ENCODE results near the gene OR4D1. TPM values are rescaled to one million over a fixed set of nuclear protein-coding genes. Genes with fewer than 3 reads are reported as not detected.

OR4D1 gene
- total RNA-seq, 2 donors from 2014 or later = 0.34 to 0.35 TPM

Other genes starting within 250 kb of the OR4D1 start
- 1 to 10 TPM; 1.1 to 1.4 TPM for gene CUEDC1, start 193.0 kb upstream of the OR4D1 start, total RNA-seq
- 10 to 100 TPM; 42.6 to 44.6 TPM for gene VEZF1, start 160.1 kb upstream of the OR4D1 start, total RNA-seq
- gene SRSF1, start 141.1 kb upstream of the OR4D1 start, total RNA-seq = 100 to 1,000 TPM; 233 to 281 TPM
- 10 to 100 TPM; 32.9 to 37.7 TPM for gene DYNLL2, start 65.0 kb upstream of the OR4D1 start, total RNA-seq
- not detected for gene OR4D2, start 18.6 kb downstream of the OR4D1 start, total RNA-seq
- gene EPX, start 44.3 kb downstream of the OR4D1 start, total RNA-seq = not detected
- gene MKS1, start 70.9 kb downstream of the OR4D1 start, total RNA-seq = 10 to 100 TPM; 25.7 to 35.2 TPM
- under 1 TPM; 0.12 to 0.31 TPM for gene LPO, start 90.2 kb downstream of the OR4D1 start, total RNA-seq
- gene MPO, start 132.6 kb downstream of the OR4D1 start, total RNA-seq = under 1 TPM in 1 of 2 donors, not detected in 1; 0.09 TPM
- gene TSPOAP1, start 180.4 kb downstream of the OR4D1 start, total RNA-seq = 10 to 100 TPM; 42.3 to 55.3 TPM
- gene SUPT4H1, start 203.8 kb downstream of the OR4D1 start, total RNA-seq = 100 to 1,000 TPM; 101 to 110 TPM